COLO668 (cell line): ENCODE measurements around the gene SIPA1L3.

Source experiments
- DNase-seq: peaks from one replicate; lab custom pipeline; 2025; ENCODE audit not compliant: unreplicated experiment; lab: John Stamatoyannopoulos, UW

Gene SIPA1L3

DNA sequence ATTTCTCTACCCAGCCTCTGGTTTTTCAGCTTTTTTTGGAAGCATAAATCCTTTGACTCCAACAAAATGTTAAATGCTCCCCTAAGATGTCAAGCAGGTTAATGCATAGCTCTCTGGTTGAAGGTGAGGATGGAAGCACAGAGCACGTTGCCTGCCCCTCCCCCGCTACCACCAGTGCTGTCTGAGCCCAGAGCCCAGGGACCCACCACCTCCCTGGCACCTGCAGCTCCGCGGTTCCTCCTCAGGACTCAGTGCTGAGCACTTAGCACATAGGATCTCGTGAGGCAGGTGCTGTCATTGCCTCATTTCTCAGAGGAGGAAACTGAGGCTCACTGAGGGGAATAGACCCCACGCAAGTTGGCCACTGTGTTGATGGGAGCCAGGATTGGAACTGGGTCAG is 268.4 kb downstream of the SIPA1L3 start:
- DNase-seq: no peak

- DNase-seq: no peak
Observed at GRCh38 chr19:38180071-38180470, 273.1 kb downstream of the SIPA1L3 start.

GRCh38 chr19:38182536-38183210 is 275.7 kb downstream of the SIPA1L3 start:
- DNase-seq: no peak

- DNase-seq: no peak
Observed at GRCh38 chr19:38183251-38183897, 276.4 kb downstream of the SIPA1L3 start.

GRCh38 chr19:38184815-38185214 is 277.8 kb downstream of the SIPA1L3 start:
- DNase-seq: no peak

DNA sequence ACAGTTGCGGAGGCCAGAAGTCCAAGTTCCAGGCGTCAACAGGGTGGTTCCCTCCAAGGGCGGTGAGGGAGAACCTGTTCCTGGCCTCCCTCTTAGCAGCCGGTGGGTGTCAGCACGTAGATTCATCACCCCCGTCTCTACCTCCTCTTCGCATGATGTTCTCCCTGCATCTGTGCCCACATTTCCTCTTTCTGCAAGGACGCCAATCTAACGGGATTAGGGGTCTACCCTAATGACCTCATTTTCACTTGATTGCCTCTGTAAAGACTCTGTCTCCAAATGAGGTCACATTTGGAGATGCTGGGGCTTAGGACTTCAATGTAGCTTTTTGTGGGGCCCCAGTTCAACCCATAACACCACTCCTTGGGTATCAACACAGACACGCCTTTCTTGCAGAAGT is 278.6 kb downstream of the SIPA1L3 start:
- no peak for DNase-seq

DNA sequence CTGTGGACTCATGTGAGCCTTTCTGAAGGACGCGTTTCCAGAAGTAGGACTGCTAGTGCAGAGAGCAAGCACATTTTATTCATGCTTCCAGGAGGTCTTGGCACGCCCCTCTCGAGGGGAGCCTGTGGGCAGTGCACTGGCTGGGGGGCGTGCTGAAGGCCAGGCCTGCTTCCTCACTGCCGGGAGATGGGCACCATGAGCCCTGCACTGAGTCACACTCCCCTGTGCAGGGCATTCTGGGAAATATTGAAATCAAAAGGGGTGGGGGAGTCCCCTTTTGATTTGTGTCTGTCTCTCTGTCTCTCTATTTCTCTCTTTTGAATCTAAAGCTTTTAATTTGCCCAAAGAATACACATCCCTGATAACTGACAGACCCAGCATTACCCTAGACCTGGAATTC is 283.1 kb downstream of the SIPA1L3 start:
- DNase-seq: no peak

GRCh38 chr19:38190793-38191192 is 283.8 kb downstream of the SIPA1L3 start:
- no peak for DNase-seq

- DNase-seq: no peak
Observed at GRCh38 chr19:38191747-38192146, 284.7 kb downstream of the SIPA1L3 start.

DNA sequence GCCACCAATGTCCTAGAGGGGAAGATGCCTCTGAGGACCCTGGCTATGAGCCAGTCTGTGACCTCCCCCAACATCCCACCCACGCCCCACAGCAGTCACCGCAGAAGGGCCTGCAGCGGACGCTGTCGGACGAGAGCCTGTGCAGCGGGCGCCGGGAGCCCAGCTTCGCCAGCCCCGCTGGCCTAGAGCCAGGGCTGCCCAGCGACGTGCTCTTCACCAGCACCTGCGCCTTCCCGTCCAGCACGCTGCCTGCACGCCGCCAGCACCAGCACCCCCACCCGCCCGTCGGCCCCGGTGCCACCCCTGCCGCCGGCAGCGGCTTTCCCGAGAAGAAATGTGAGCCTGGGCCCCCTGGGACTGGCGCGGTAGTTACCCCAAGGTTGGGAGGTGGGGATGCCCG is 286.4 kb downstream of the SIPA1L3 start:
- peak; percentile 94 for DNase-seq

DNA sequence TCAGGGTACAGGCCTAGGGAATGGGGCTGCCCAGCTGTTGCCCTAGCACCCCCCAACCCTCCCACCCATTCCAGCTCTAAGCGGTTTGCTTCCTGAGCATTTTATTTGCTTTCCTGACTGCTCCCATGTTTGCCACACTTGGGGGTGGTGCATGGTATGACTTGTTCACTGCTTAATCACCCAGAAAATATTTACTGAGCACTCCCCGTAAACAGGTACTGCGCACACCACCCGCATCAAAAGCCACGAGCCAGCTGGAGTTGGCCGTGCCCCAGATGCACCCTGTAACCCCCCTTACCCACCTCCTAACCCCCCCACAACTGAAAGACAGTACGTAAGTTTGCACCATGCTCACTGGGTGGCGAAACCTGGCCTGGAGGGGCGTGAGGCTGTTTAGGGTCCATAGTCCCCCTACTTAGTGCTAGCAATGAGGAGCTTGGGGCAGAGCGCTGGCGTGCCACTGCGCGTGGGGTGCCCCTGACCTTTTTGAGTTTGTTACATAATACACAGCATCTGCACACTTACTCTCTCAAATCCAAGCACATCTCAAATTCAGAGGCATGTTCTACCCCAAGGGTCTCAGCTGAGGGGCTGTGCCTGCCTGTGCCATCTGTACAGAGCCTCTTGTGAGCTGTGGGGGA is 287.2 kb downstream of the SIPA1L3 start:
- DNase-seq: peak; percentile 69

GRCh38 chr19:38195237-38195636 is 288.2 kb downstream of the SIPA1L3 start:
- DNase-seq: peak; percentile 10

DNA sequence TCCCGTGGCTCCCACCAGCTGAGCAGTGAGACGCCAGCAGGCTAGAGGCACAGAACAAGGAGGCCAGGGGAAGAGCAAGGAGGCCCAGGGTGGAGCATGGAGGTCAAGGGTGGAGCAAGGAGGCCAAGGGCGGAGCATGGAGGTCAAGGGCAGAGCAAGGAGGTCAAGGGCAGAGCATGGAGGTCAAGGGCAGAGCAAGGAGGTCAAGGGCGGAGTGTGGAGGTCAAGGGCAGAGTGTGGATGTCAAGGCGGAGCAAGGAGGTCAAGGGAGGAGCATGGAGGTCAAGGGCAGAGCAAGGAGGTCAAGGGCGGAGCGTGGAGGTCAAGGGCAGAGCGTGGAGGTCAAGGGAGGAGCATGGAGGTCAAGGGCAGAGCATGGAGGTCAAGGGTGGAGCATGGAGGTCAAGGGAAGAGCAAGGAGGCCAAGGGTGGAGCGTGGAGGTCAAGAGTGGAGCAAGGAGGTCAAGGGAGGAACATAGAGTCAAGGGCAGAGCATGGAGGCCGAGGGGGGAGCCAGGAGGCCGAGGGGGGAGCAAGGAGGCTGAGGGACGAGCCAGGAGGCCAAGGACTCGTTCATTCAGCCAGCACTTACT is 289.3 kb downstream of the SIPA1L3 start:
- DNase-seq: no peak

- peak; percentile 37 for DNase-seq
Observed at GRCh38 chr19:38196948-38197656, 290.1 kb downstream of the SIPA1L3 start.

GRCh38 chr19:38197937-38198704 is 291.1 kb downstream of the SIPA1L3 start:
- DNase-seq: no peak

- DNase-seq: no peak
Observed at GRCh38 chr19:38199340-38199739, 292.3 kb downstream of the SIPA1L3 start.

DNA sequence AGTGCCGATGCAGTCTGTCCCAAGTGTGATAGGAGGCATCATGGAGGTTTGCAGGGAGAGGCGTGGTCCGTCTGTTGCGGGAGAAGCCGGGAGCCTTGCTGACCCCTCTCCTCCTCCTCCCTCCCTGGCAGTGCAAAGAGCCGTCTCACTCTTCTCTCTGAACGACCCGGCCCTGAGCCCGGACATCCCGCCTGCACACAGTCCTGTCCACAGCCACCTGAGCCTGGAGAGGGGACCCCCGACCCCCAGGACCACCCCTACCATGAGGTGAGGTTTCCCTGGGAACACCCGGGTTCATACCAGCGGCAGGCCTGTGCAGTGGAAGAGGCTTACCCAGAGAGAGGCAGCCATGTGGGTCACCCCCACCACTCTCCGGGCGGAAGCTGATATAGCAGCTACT is 294.7 kb downstream of the SIPA1L3 start:
- DNase-seq: no peak

- no peak for DNase-seq
Observed at GRCh38 chr19:38202504-38202903, 295.5 kb downstream of the SIPA1L3 start.

GRCh38 chr19:38203197-38203596 is 296.2 kb downstream of the SIPA1L3 start:
- no peak for DNase-seq

GRCh38 chr19:38204096-38204495 is 297.1 kb downstream of the SIPA1L3 start:
- DNase-seq: peak; percentile 98

DNA sequence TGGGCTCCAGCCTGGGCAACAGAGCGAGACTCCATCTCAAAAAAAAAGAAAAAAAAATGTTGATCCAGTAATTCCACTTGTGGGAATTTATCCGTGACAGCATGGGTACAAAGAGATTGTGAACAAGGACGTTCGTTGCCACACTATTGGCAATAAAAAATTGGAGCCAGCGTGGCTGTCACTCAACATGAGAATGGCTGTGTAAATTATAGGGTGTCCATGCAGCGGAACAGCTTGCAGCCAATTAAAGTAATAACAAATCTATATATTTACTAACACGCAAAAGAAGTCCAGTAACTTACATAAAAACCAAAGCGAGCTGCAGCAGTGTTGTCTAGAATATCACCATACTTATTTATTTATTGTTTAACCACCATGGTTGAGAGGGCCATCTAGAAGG is 297.7 kb downstream of the SIPA1L3 start:
- DNase-seq: peak; percentile 20
